GM18502 (cell line): Measurements from ENCODE around the gene PALLD.

ENCODE experiments used
- ATAC-seq: cut with Tn5 transposase; IDR thresholded peaks from one replicate; pipeline ENCODE4 v1.9.1; 2021; ENCODE audit warnings: mild to moderate bottlenecking; ENCODE audit not compliant: unreplicated experiment, poor library complexity

PALLD gene

GRCh38 chr4:168613869-168614268, 117.0 kb downstream of the PALLD start:
- ATAC-seq, result no peak

GRCh38 chr4:168614281-168615057, 117.6 kb downstream of the PALLD start:
- ATAC-seq, result no peak

GRCh38 chr4:168615294-168616065, 118.6 kb downstream of the PALLD start:
- no peak for ATAC-seq

- ATAC-seq, result no peak
These were observed 121.9 kb downstream of the PALLD start for GRCh38 chr4:168618577-168619265.

DNA sequence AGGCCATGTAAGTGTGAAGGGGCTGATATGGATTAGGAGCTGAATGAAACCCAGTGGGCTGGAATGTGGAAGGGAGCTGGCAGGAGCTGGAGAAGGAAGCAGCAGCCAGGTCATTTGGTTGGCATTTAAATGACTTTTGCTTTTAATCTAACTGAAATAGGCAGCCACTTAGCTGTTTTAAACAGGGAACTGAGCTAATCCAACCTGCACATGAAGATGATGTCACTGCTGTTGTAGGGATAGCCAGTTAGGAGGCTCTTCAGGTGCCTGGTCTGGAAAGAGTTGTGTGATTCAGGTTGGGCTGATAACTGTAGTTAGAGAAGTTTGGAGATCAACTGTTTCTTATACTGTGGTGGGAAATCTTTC, 122.4 kb downstream of the PALLD start:
- ATAC-seq, result no peak

DNA sequence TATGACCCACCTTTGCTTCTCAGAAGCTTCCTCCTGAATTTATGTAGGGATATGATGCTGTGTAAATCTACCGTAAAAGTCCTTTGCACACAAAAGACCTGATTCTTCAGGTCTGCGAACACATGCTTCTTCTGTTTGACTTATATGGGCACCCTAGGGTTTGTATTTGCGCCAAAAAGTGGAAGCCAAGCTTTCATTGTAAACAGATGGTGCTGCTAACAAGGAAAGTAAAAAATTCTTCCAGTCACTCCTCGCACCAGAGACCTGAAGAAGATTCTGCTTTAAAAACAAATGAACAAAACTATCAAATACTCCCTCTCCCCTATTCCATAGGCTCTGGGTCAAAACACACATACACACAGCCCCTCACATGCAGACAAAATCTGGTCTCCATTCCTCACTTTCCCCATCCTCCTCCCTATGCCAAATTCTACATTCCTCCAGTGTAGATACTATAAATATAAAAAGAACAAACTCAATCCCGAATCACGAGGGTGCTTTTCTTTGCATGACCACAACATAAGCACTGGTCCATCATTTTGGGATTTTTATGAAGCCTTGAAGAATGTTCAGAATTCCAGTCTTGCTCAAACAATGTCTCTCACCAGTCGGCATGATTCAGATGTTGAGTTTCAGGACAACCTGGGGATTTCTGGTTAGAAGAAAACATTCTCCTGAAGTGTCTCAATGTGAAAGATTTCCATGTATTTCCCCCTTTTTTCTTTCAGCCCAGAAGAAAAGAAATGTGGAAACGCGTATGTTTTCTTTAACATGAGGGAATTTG, 125.1 kb downstream of the PALLD start:
- ATAC-seq, result no peak

- no peak for ATAC-seq
These were observed 125.7 kb downstream of the PALLD start for GRCh38 chr4:168622600-168622999.

DNA sequence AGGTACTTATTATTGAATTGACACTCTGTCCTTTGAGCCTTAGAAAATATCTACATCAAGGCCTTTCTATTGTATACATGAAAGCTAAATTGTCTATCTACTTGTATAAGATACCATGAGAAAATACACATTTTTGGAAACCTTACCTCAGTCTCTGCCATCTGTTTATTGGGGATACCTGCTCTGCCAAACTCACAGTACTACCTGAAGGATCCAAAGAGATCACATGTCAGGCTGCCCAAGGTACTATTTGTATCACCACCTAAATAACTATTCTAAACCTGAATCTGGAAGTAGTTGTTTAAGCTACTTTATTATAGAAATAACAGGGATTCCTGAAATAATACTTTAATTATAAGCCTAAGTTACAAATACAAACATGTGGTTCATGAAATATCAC, 126.2 kb downstream of the PALLD start:
- no peak for ATAC-seq

GRCh38 chr4:168623484-168623883, 126.6 kb downstream of the PALLD start:
- no peak for ATAC-seq

DNA sequence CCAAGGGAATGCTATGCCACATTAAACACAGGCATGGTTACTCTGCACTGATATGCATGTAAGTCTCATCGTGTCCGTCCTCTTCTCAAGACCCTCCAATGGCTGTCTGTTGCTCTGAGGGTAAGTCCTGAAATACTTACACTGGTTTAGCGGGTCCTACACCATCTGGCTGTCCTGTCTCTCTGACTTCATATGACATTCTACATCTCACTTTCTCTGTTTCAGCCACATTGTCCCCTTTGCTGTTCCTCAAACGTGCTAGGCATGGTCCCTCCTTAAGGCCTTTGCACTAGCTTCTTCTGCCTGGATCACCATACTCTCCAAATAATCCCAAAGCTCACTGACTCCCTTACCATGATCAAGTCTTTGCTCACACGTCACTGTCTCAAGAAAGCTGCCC, 131.4 kb downstream of the PALLD start:
- no peak for ATAC-seq

DNA sequence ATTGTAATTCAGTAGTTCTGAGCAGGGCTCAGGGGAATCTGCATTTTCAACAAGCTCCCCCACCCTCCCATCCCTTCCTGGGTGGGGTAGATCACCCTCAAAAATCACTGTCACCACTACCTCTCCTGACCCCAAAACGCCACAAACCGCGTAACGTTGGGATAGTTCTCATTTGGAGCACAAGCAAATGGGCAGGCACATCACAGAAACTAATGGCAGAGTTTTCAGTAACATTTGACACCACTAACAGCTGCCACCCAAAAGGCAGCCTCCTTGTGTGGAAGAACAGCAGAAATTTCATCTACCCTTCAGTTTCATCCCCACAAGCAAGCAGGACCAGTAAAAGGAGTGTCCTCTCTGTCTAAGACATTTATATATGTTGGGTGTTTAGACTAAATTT, 132.7 kb downstream of the PALLD start:
- ATAC-seq, result no peak

GRCh38 chr4:168630445-168631187, 133.8 kb downstream of the PALLD start:
- no peak for ATAC-seq

GRCh38 chr4:168631241-168632162, 134.7 kb downstream of the PALLD start:
- ATAC-seq, result no peak

GRCh38 chr4:168632301-168632725, 135.5 kb downstream of the PALLD start:
- ATAC-seq, result no peak

GRCh38 chr4:168633064-168633463, 136.2 kb downstream of the PALLD start:
- no peak for ATAC-seq

GRCh38 chr4:168633496-168633895, 136.6 kb downstream of the PALLD start:
- ATAC-seq, result no peak

DNA sequence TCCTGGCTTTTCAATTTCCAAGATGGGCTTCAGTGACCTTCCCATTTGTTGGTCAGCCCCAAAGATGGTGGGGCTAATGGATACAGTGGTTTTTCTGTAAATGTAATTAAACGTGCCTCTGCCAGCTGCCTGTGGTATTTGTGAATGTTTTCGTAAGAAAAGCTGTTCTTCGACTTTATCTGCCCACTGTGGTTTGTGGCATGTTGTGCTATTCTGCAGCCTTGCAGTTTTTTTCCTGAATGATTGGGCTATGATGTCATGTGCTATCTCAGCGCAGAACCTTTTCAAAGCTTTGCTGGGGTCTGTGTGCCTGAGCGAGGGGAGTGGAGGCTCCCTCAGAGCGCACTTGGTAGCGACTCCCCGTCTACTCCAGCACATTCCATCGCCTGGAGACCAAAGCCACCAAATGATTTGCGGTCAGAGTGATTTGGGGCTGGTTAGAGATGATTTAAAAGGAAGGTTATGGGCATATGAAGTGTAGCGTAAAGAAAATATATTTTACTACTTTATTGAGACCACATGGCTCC, 137.5 kb downstream of the PALLD start:
- no peak for ATAC-seq

DNA sequence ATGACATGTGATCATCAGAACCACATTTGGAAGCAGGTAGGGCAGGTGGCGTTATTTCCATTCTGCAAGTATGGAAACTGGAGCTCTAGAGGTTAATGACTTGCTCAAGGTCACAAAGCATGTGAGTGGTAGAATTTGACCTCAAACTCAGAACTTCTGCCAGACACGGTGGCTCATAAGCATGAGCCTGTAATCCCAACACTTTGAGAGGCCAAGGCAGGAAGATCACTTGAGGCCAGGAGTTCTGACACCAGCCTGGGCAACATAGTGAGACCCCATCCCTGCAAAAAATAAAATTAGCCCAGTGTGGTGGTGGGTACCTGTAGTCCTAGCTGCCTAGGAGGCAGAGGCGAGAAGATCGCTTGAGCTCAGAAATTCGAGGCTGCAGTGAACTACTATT, 139.2 kb downstream of the PALLD start:
- no peak for ATAC-seq
